AG04450 (cell line): ENCODE data around the gene DDX28. TPM values are rescaled to one million over a fixed set of nuclear protein-coding genes. Genes with fewer than 3 reads are reported as not detected.

Experiments used
- CTCF ChIA-PET: fragments of 300-600, 350-600 bp; formaldehyde crosslinking; extraction: SDS; loops from one replicate; lab custom pipeline; 2022; ENCODE audit warnings: antibody characterized with exemption, inconsistent platforms; lab: Charles Lee
- POLR2A ChIA-PET: fragments of 350-600 bp; formaldehyde crosslinking; extraction: SDS; loops from one replicate; lab custom pipeline; 2021; ENCODE audit warnings: antibody characterized with exemption, inconsistent platforms; lab: Yijun Ruan, JAX
- DNase-seq: peaks from one replicate; pipeline ENCODE4 v3.0.0-alpha.2; 2011; ENCODE audit warnings: low read depth, low spot score
- H3K27ac ChIP-seq: one replicate; pipeline ENCODE4 v1.5.1; 2012; ENCODE audit warnings: low read depth, low read length, control low read depth
- H3K27me3 ChIP-seq: one replicate; pipeline ENCODE4 v1.6.0; 2012; ENCODE audit warnings: low read length; ENCODE audit not compliant: control insufficient read depth, insufficient read depth
- H3K4me3 ChIP-seq: 2 replicates; pipeline ENCODE4 v1.5.1; 2011; ENCODE audit warnings: mild to moderate bottlenecking, low read depth, low read length, control low read depth
- H3K9me3 ChIP-seq: 2 replicates; pipeline ENCODE4 v1.5.1; 2012; ENCODE audit warnings: low read length; ENCODE audit not compliant: control insufficient read depth, insufficient read depth
- polyA plus RNA-seq: library from polyadenylated mRNA; depleted of rRNA; stranded (reverse); fragments of >200 nt; gene quantifications from 2 replicates; pipeline ENCODE4 v1.2.3, GENCODE V29; 2011
- TF ChIP-seq, protein P1 (sequence below): IDR thresholded peaks from 2 replicates; pipeline ENCODE4 v1.5.1; 2011; ENCODE audit warnings: low read depth, low read length, control low read depth, inconsistent platforms

Gene DDX28
- polyA plus RNA-seq, 1 experiment = 7.6 TPM

DNA sequence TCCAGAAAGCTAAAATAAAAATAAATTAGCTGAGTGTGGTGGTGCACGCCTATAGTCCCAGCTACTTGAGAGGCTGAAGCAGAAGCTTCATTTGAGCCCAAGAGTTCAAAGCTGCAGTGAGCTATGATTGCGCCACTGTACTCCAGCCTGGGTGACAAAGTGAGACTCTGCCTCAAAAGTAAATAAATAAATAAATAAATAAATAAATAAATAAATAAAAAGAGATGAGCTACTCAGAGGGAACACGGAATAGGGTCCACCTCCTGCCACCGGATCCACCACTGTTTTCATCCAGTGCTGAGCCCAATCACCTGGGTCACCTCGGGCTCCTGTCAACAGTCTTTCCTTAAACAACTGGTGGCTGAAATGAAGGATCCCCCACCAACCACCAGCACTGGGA lies 36.1 kb downstream of the DDX28 start:
- DNase-seq = no peak
- no peak overlapping the region for H3K27ac ChIP-seq
- CTCF ChIA-PET = interaction anchor here (1.2 kb wide), 1 partner anchor 54 kb away, joined by 4 read pairs; no protein-coding TSS in a partner anchor
- TF ChIP-seq, protein P1, sequence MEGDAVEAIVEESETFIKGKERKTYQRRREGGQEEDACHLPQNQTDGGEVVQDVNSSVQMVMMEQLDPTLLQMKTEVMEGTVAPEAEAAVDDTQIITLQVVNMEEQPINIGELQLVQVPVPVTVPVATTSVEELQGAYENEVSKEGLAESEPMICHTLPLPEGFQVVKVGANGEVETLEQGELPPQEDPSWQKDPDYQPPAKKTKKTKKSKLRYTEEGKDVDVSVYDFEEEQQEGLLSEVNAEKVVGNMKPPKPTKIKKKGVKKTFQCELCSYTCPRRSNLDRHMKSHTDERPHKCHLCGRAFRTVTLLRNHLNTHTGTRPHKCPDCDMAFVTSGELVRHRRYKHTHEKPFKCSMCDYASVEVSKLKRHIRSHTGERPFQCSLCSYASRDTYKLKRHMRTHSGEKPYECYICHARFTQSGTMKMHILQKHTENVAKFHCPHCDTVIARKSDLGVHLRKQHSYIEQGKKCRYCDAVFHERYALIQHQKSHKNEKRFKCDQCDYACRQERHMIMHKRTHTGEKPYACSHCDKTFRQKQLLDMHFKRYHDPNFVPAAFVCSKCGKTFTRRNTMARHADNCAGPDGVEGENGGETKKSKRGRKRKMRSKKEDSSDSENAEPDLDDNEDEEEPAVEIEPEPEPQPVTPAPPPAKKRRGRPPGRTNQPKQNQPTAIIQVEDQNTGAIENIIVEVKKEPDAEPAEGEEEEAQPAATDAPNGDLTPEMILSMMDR = no peak
- POLR2A ChIA-PET = no interaction called here
- H3K4me3 ChIP-seq = no peak overlapping the region
- H3K9me3 ChIP-seq = no peaks in the 10 kb centered on the region; the same call in 1 of the 2 replicates
- H3K27me3 ChIP-seq = no peaks in the 10 kb centered on the region

DNA sequence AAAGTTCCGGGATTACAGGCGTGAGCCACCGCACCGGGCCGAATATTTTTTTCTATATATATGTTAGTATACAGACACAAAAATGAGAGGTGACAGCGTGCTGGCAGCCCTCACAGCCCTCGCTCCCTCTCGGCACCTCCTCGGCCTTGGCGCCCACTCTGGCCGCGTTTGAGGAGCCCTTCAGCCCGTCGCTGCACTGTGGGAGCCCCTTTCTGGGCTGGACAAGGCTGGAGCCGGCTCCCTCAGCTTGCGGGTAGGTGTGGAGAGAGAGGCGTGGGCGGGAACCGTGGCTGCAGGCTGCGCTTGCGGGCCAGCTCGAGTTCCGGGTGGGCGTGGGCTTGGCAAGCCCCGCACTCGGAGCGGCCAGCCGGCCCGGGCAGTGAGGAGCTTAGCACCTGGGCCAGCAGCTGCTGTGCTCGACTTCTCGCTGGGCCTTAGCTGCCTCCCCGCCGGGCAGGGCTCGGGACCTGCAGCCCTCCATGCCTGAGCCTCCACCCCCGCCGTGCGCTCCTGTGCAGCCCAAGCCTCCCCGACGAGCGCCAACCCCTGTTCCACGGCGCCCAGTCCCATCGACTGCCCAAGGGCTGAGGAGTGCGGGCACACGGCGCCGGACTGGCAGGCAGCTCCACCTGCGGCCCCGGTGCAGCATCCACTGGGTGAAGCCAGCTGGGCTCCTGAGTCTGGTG lies 40.9 kb downstream of the DDX28 start:
- no peak overlapping the region for H3K4me3 ChIP-seq
- DNase-seq = no peak
- peaks cover 12% of the 10 kb centered on the region for H3K27me3 ChIP-seq
- no peak overlapping the region for H3K27ac ChIP-seq
- no peaks in the 10 kb centered on the region; the same call in 1 of the 2 replicates for H3K9me3 ChIP-seq
- CTCF ChIA-PET = interaction anchor here (0.8 kb wide), 1 partner anchor 12 kb away, joined by 3 read pairs; no protein-coding TSS in a partner anchor
- TF ChIP-seq, protein P1 = no peak
- POLR2A ChIA-PET = interaction anchor here (0.7 kb wide), 1 partner anchor 358 kb away, joined by 3 read pairs; no protein-coding TSS in a partner anchor

DNA sequence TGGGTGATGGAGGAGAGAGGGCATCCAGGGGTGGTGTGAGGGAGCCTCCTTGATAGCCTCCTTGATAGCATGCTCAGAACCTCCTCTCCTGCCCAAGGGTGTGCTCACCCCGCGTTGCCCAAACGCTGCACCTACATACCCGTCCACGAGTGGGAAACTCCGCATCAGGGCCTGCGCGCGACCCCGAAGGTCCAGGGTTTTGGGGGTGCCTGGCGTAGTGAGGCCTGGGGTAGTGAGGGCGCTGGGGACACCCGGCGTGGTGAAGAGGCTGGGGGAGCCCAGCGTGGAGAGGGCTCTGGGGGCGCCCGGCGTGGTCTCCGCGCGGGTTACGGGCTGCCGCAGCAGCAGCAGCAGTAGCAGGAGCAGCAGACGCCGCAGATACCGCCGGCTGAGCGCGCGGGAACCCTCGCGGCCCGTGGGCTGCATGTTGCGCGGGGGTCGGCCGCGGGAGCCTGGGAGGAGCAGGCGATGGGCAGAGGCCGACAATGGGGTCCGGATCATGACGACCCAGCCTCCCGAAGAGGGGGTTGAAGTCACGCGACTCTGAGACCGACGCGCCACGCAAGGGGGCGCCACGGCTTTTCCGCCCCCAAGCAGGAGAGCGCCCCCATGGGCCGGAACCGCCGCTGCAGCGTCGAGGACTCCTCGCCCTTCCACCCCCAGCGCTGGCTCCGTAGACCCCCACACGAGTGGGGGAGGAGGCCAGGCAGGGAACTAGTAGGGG lies 42.9 kb downstream of the DDX28 start, which contains the start of gene DPEP3:
Gene DPEP3 (minus strand): TSS at position 545 of the 724 bp plus-strand sequence. CDS start 119 bp downstream, at position 426.
- Histone ChIP-seq H3K27me3 (peaks cover 20% of the 10 kb centered on the region), H3K9me3 (no peaks in the 10 kb centered on the region; the same call in 1 of the 2 replicates), H3K27ac (no peak within 1 kb of the TSS), H3K4me3 (no peak within 1 kb of the TSS)
- DNase-seq = no peak
- TF ChIP-seq, protein P1 = peak; percentile 32; the same call in 1 of the 2 replicates
- ChIA-PET CTCF (no interaction called here), POLR2A (interaction anchor here (1.2 kb wide), 1 partner anchor 43 kb away, joined by 3 read pairs; the partner anchor contains the start of genes DDX28 and DUS2)

DNA sequence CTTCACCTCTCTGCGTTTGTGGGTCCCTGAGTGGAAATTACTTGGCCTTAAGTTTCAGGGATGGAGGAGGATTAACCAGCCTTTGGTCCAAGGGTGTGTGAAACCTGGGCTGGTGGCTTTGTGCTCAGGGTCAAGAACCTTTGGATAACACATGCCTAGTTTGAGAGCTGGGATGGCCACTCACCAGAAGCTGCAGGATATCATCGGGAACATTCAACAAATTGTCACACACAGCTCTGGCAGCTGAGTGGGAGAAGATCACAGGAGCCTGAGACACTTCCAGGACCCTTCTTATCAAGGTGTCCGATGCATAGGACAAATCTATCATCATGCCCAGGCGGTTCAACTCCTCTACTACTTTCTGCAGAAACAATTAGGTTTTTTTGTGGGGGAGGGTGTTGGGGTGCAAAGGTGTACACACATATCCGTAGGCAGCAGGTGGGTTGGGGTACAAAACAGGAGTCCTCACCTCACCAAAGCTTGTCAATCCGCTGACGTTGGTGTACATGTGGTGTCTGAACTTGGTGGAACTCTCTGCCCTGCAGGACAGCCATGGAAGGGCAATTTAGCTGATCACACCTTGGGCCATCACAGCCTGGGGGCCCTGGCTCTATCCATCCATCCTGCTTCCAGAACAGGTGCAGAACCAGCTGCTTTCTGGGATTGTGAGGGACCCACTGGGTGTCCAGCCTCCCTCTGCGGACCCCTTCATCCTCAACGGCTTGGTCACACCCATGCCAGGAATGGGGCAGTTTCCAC lies 45.4 kb downstream of the DDX28 start:
- Histone ChIP-seq H3K4me3 (no peak overlapping the region), H3K27ac (no peak overlapping the region), H3K27me3 (peaks cover 20% of the 10 kb centered on the region), H3K9me3 (no peaks in the 10 kb centered on the region; the same call in 1 of the 2 replicates)
- DNase-seq = no peak
- TF ChIP-seq, protein P1 = no peak
- ChIA-PET POLR2A (no interaction called here), CTCF (no interaction called here)
